H1 (cell line): ENCODE measurements around the gene AK8. TPM values are rescaled to one million over a fixed set of nuclear protein-coding genes. Genes with fewer than 3 reads are reported as not detected.

Experiments
- ATF2 ChIP-seq: IDR thresholded peaks from 2 replicates; pipeline ENCODE4 v1.6.1; 2012; ENCODE audit warnings: low read length, inconsistent platforms
- CHD2 ChIP-seq: IDR thresholded peaks from 2 replicates; pipeline ENCODE4 v1.6.1; 2012; ENCODE audit warnings: low read length, improper control_type of control experiment
- MAX ChIP-seq: IDR thresholded peaks from 2 replicates; pipeline ENCODE4 v1.6.1; 2012; ENCODE audit warnings: inconsistent platforms
- SAP30 ChIP-seq: fragments of 300-600 bp; sonication (generic); IDR thresholded peaks from 2 replicates; pipeline ENCODE4 v1.7.1; 2012; ENCODE audit warnings: low read length, moderate library complexity, mild to moderate bottlenecking, inconsistent platforms; ENCODE audit not compliant: insufficient read depth, insufficient replicate concordance
- polyA plus RNA-seq, 7 experiments: library from polyadenylated mRNA; depleted of rRNA in 3 of 7; stranded (reverse) in 5 of 7; unstranded in 2 of 7; fragments of >200 nt in 5 of 7; fragments of 200-250 nt in 2 of 7; gene quantifications; 1 replicate in 5 of 7; 2 replicates in 1 of 7; 4 replicates in 1 of 7; pipeline versions ENCODE4 v1.2.1 to v1.2.3, GENCODE V29; 2011 to 2013; ENCODE audit warnings: missing spikeins in 2 of 7, mixed read lengths in 2 of 7
- total RNA-seq: library from RNA; stranded (reverse); fragmentation: NEBNext Ultra II Directional; extraction: Animal tissue kit (Norgen Biotek cat#: 25700); gene quantifications from 2 replicates; pipeline ENCODE4 v1.2.1, GENCODE V29; 2021

AK8 gene
- total and polyA plus RNA-seq, 2 of the 8 experiments (the other 6 are each of a cell fraction or from before 2014, with no cell fraction given) = 0.35 to 0.48 TPM

- TF ChIP-seq ATF2 (no peak), CHD2 (no peak), MAX (no peak; the same call in 1 of the 2 replicates), SAP30 (no peak)
- TF ChIP-seq, all 59 proteins: peak for 5
Measured at GRCh38 chr9:132744881-132745755, 133.0 kb downstream of the AK8 start (continued).
